HepG2 (cell line): ENCODE measurements around the gene MCFD2. TPM values are rescaled to one million over a fixed set of nuclear protein-coding genes. Genes with fewer than 3 reads are reported as not detected.

Experiments used
- ASH2L ChIP-seq: fragments of 300-600, 200-600 bp; sonication (generic); IDR thresholded peaks from 2 replicates; pipeline ENCODE4 v1.7.0; 2017; ENCODE audit warnings: low read depth, mild to moderate bottlenecking, moderate library complexity, mixed read lengths, low read length; ENCODE audit not compliant: insufficient read length
- EHMT2 ChIP-seq: fragments of 200-600 bp; sonication (generic); IDR thresholded peaks from 2 replicates; pipeline ENCODE4 v1.7.0; 2017; ENCODE audit warnings: antibody characterized with exemption, low read depth, low read length, borderline replicate concordance
- HNRNPLL ChIP-seq: fragments of 200-400 bp; formaldehyde crosslinking; IDR thresholded peaks from 2 replicates; pipeline ENCODE4 v1.6.1; 2017; ENCODE audit warnings: mild to moderate bottlenecking, low read depth, low read length; ENCODE audit not compliant: poor library complexity, severe bottlenecking
- MAZ ChIP-seq, 2 experiments: sonication (generic) in 1 of 2; formaldehyde crosslinking in 1 of 2; IDR thresholded peaks; 2 replicates each; pipeline versions ENCODE4 v1.5.0 to v1.6.1; 2012 to 2020; ENCODE audit warnings: low read depth in 2 of 2, mild to moderate bottlenecking in 2 of 2, borderline replicate concordance in 1 of 2, improper control_type of control experiment in 1 of 2, low read length in 1 of 2, missing genetic modification reagents in 1 of 2, moderate library complexity in 1 of 2
- PCBP1 ChIP-seq: fragments of 200-400 bp; formaldehyde crosslinking; IDR thresholded peaks from 2 replicates; pipeline ENCODE4 v1.6.1; 2017; ENCODE audit warnings: mild to moderate bottlenecking, low read depth, low read length, borderline replicate concordance
- PHF5A ChIP-seq: IDR thresholded peaks from one replicate; pipeline ENCODE4 v1.6.1; 2018; ENCODE audit warnings: low read depth, missing genetic modification reagents; ENCODE audit not compliant: unreplicated experiment
- SYNCRIP ChIP-seq: fragments of 200-400 bp; formaldehyde crosslinking; IDR thresholded peaks from 2 replicates; pipeline ENCODE4 v1.6.1; 2018; ENCODE audit warnings: mild to moderate bottlenecking, low read depth, low read length; ENCODE audit not compliant: insufficient read depth
- TAF15 ChIP-seq: fragments of 200-400 bp; formaldehyde crosslinking; IDR thresholded peaks from one replicate; pipeline ENCODE4 v1.6.1; 2018; ENCODE audit warnings: mild to moderate bottlenecking, low read depth, low read length; ENCODE audit not compliant: poor library complexity, severe bottlenecking
- YEATS2 ChIP-seq: sonication (generic); formaldehyde crosslinking; IDR thresholded peaks from 2 replicates; pipeline ENCODE4 v1.4.0; 2020; ENCODE audit warnings: missing genetic modification reagents, borderline replicate concordance
- ZFP90 ChIP-seq: sonication (generic); formaldehyde crosslinking; IDR thresholded peaks from 2 replicates; pipeline ENCODE4 v1.8.0; 2022; ENCODE audit warnings: missing genetic modification reagents, mild to moderate bottlenecking, inconsistent platforms, borderline replicate concordance
- ZNF232 ChIP-seq: sonication (generic); formaldehyde crosslinking; IDR thresholded peaks from 2 replicates; pipeline ENCODE4 v1.4.0; 2020; ENCODE audit warnings: missing genetic modification reagents, borderline replicate concordance
- ZNF256 ChIP-seq: sonication (generic); formaldehyde crosslinking; conservative IDR thresholded peaks from 2 replicates; pipeline ENCODE4 v1.4.0; 2020; ENCODE audit warnings: missing genetic modification reagents
- ZNF343 ChIP-seq: sonication (generic); formaldehyde crosslinking; IDR thresholded peaks from 2 replicates; pipeline ENCODE4 v1.4.0; 2020; ENCODE audit warnings: mild to moderate bottlenecking, missing genetic modification reagents
- polyA plus RNA-seq, 8 experiments: library from polyadenylated mRNA; depleted of rRNA in 3 of 8; stranded (reverse) in 7 of 8; unstranded in 1 of 8; fragments of >200 nt; fragmentation: Illumina TruSeq in 4 of 8; extraction: Trizol in 4 of 8; gene quantifications; 2 replicates each; pipeline versions ENCODE4 v1.2.1 to v1.2.3, GENCODE V29; 2011 to 2016; ENCODE audit warnings: low read depth in 4 of 8, missing spikeins in 1 of 8, mixed read lengths in 1 of 8; ENCODE audit not compliant: insufficient read depth in 1 of 8
- total RNA-seq, 5 experiments: library from RNA; depleted of rRNA; stranded (reverse); fragments of >200 nt; fragmentation: Illumina TruSeq; extraction: Trizol; gene quantifications; 2 replicates each; pipeline ENCODE4 v1.2.3, GENCODE V29; 2016; ENCODE audit warnings: low read depth in 1 of 5
- TF ChIP-seq, protein P1 (sequence below): IDR thresholded peaks from 2 replicates; pipeline ENCODE4 v1.6.1; 2012; ENCODE audit warnings: low read depth, low read length, improper control_type of control experiment
- TF ChIP-seq, protein P2 (sequence below): sonication (generic); formaldehyde crosslinking; IDR thresholded peaks from 2 replicates; pipeline ENCODE4 v1.4.0; 2020; ENCODE audit warnings: mild to moderate bottlenecking, low read depth, missing genetic modification reagents
- TF ChIP-seq, protein P3 (sequence below): sonication (generic); formaldehyde crosslinking; conservative IDR thresholded peaks from 2 replicates; pipeline ENCODE4 v1.4.0; 2020; ENCODE audit warnings: missing genetic modification reagents
- TF ChIP-seq, protein P4 (sequence below): sonication (generic); formaldehyde crosslinking; IDR thresholded peaks from 2 replicates; pipeline ENCODE4 v1.9.0; 2021; ENCODE audit warnings: missing genetic modification reagents, mild to moderate bottlenecking, borderline replicate concordance
- TF ChIP-seq, protein P5 (sequence below): sonication (generic); formaldehyde crosslinking; conservative IDR thresholded peaks from 2 replicates; pipeline ENCODE4 v1.4.0; 2020; ENCODE audit warnings: missing genetic modification reagents

MCFD2 gene
- total and polyA plus RNA-seq, 2 of the 13 experiments (the other 11 are each of a cell fraction or from before 2014, with no cell fraction given): 183 to 232 TPM

DNA sequence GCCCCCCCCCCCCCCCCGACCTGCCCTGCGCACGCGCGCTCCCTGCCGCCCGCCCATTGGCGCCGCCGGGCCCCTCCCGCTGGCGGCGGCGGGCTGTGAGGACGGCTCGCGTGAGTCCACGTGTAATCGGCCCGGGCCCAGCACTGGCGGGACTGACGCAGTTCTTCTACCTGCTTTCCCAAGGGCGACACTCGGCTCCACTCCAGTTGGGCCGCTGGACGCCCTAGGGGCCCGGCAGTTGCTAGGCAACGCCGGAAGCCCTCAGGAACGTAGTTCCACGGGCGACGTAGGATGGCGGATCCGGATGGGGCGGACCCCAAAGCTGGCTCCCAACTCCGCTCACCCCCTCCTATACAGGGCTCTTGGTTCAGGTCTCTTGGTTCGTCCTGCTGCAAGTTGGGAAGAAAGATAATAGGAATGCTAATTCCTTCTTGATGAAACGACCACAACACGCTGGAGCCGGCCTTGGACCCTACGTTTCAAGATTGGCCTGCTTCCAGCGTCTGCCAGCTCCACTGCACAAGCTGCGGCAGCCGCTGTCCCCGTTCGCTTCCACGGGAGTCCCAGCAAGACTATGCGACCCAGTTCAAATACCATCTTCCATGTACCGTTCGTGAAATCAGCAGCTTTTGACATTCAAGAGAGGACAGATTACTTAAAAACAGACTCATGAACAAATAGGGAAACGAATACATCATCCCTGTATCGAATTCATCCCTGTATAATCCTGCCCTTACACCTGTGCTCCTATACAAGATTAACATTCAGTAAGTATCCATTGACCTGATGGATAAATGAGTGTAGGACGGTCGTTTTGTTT, 415 bp upstream of the MCFD2 start (continued):
- TF ChIP-seq, protein P1, sequence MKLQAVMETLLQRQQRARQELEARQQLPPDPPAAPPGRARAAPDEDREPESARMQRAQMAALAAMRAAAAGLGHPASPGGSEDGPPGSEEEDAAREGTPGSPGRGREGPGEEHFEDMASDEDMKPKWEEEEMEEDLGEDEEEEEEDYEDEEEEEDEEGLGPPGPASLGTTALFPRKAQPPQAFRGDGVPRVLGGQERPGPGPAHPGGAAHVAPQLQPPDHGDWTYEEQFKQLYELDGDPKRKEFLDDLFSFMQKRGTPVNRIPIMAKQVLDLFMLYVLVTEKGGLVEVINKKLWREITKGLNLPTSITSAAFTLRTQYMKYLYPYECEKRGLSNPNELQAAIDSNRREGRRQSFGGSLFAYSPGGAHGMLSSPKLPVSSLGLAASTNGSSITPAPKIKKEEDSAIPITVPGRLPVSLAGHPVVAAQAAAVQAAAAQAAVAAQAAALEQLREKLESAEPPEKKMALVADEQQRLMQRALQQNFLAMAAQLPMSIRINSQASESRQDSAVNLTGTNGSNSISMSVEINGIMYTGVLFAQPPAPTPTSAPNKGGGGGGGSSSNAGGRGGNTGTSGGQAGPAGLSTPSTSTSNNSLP: no peak
- TF ChIP-seq, protein P2, sequence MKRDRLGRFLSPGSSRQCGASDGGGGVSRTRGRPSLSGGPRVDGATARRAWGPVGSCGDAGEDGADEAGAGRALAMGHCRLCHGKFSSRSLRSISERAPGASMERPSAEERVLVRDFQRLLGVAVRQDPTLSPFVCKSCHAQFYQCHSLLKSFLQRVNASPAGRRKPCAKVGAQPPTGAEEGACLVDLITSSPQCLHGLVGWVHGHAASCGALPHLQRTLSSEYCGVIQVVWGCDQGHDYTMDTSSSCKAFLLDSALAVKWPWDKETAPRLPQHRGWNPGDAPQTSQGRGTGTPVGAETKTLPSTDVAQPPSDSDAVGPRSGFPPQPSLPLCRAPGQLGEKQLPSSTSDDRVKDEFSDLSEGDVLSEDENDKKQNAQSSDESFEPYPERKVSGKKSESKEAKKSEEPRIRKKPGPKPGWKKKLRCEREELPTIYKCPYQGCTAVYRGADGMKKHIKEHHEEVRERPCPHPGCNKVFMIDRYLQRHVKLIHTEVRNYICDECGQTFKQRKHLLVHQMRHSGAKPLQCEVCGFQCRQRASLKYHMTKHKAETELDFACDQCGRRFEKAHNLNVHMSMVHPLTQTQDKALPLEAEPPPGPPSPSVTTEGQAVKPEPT: 0 out of 2 replicates have a peak, but pooled peaks have one; percentile 9
- TF ChIP-seq, protein P3, sequence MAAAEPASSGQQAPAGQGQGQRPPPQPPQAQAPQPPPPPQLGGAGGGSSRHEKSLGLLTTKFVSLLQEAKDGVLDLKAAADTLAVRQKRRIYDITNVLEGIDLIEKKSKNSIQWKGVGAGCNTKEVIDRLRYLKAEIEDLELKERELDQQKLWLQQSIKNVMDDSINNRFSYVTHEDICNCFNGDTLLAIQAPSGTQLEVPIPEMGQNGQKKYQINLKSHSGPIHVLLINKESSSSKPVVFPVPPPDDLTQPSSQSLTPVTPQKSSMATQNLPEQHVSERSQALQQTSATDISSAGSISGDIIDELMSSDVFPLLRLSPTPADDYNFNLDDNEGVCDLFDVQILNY (CRISPR knock-in tag): peak; percentile 74; the same call in 1 of the 2 replicates
- TF ChIP-seq ZNF256 (CRISPR knock-in tag) (peak; percentile 63; the same call in 1 of the 2 replicates), SYNCRIP (no peak), EHMT2 (no peak), YEATS2 (CRISPR knock-in tag) (0 out of 2 replicates have a peak, but pooled peaks have one; percentile 76), ZFP90 (CRISPR knock-in tag) (peak; percentile 52; the same call in 1 of the 2 replicates), PHF5A (peak; percentile 32), ZNF343 (0 out of 2 replicates have a peak, but pooled peaks have one; percentile 15), ZNF232 (CRISPR knock-in tag) (peak; percentile 81; the same call in 1 of the 2 replicates), MAZ (IDR thresholded peaks at IDR 0.05; ENCODE audit: borderline replicate concordance, low read depth, low read length) (no peak), MAZ (CRISPR knock-in tag; IDR thresholded peaks at IDR 0.05; ENCODE audit: low read depth) (peak; percentile 97), TAF15 (no peak), HNRNPLL (peak; percentile 92), PCBP1 (no peak), ASH2L (peak; percentile 89)
- TF ChIP-seq, protein P4, sequence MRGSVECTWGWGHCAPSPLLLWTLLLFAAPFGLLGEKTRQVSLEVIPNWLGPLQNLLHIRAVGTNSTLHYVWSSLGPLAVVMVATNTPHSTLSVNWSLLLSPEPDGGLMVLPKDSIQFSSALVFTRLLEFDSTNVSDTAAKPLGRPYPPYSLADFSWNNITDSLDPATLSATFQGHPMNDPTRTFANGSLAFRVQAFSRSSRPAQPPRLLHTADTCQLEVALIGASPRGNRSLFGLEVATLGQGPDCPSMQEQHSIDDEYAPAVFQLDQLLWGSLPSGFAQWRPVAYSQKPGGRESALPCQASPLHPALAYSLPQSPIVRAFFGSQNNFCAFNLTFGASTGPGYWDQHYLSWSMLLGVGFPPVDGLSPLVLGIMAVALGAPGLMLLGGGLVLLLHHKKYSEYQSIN: no peak
- TF ChIP-seq, protein P5, sequence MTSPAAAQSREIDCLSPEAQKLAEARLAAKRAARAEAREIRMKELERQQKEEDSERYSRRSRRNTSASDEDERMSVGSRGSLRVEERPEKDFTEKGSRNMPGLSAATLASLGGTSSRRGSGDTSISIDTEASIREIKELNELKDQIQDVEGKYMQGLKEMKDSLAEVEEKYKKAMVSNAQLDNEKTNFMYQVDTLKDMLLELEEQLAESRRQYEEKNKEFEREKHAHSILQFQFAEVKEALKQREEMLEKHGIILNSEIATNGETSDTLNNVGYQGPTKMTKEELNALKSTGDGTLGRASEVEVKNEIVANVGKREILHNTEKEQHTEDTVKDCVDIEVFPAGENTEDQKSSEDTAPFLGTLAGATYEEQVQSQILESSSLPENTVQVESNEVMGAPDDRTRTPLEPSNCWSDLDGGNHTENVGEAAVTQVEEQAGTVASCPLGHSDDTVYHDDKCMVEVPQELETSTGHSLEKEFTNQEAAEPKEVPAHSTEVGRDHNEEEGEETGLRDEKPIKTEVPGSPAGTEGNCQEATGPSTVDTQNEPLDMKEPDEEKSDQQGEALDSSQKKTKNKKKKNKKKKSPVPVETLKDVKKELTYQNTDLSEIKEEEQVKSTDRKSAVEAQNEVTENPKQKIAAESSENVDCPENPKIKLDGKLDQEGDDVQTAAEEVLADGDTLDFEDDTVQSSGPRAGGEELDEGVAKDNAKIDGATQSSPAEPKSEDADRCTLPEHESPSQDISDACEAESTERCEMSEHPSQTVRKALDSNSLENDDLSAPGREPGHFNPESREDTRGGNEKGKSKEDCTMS: no peak
